Measurements from ENCODE around the gene SLC37A1. TPM values are rescaled to one million over a fixed set of nuclear protein-coding genes. Genes with fewer than 3 reads are reported as not detected.

Gene SLC37A1
- total RNA-seq, 6 experiments from 2014 or later, result not detected

DNA sequence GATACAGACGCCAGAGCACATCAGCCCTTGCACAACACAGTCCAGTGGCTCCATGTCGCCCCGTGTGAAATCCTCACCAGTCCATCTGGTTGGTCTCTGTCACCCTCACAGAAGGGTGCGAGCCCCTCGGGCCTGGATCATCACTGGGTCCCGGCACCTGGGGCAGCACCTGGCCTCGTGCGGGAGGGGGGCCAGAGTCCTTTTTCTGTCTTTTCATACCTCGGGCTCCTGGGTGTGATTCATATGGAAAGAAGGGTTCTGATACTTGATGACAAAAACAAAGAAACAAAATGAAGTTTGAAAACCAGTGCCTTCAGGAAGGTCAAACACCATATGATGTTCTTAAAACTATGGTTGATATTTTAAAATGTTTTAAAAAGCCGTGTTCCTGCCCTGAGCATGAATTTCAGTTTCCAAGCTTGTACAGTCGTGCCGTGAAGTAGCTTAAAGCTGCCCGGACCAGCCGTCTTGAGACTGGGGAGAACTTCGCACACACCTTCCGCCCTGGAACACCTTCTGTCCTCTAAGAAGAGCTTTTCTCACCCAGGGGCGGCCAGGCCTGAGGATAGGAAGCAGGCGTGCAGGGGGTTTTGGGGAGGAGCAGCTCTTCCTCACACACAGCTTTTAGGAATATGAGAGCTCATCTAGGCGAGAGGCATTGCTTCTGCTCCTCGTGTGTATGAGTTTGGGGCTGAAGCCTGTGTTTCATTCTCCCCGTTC lies 35.2 kb downstream of the SLC37A1 start:
- no peak overlapping the region for H3K27ac Mint-ChIP-seq
- peaks cover 11% of the 10 kb centered on the region for H3K36me3 Mint-ChIP-seq (ENCODE audit: low read depth)
- H3K27me3 Mint-ChIP-seq (ENCODE audit: insufficient read depth), result peaks cover 2% of the 10 kb centered on the region

DNA sequence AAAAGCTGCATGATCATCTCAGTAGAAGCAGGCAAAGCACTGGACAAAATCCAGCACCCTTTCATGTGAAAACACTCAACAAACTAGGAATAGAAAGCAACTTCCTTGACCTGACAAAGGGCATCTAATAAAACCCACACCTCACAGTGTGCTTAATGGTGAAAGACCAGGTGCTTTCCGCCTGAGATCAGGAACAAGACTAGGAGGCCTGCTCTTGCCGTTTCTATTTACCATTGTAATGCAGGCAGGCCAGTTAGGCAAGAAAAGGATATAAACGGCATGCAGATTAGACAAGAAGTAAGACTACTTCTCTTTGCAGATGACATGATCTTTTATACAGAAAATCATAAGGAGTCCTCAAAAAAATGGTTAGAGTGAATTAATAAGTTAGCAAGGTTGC lies 37.2 kb downstream of the SLC37A1 start:
- Mint-ChIP-seq H3K4me3 (no peak overlapping the region), H3K36me3 (ENCODE audit: low read depth) (peaks cover 11% of the 10 kb centered on the region), H3K27ac (no peak overlapping the region), H3K9me3 (peaks cover 54% of the 10 kb centered on the region), H3K4me1 (ENCODE audit: low read depth) (no peaks in the 10 kb centered on the region), H3K27me3 (ENCODE audit: insufficient read depth) (peaks cover 2% of the 10 kb centered on the region)
- TF ChIP-seq, protein P1, sequence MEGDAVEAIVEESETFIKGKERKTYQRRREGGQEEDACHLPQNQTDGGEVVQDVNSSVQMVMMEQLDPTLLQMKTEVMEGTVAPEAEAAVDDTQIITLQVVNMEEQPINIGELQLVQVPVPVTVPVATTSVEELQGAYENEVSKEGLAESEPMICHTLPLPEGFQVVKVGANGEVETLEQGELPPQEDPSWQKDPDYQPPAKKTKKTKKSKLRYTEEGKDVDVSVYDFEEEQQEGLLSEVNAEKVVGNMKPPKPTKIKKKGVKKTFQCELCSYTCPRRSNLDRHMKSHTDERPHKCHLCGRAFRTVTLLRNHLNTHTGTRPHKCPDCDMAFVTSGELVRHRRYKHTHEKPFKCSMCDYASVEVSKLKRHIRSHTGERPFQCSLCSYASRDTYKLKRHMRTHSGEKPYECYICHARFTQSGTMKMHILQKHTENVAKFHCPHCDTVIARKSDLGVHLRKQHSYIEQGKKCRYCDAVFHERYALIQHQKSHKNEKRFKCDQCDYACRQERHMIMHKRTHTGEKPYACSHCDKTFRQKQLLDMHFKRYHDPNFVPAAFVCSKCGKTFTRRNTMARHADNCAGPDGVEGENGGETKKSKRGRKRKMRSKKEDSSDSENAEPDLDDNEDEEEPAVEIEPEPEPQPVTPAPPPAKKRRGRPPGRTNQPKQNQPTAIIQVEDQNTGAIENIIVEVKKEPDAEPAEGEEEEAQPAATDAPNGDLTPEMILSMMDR (IDR thresholded peaks at IDR 0.05), result no peak
- DNase-seq, result no peak

More for the DNA sequence above, 35.2 kb downstream of the SLC37A1 start:
- Mint-ChIP-seq H3K4me3 (no peak overlapping the region), H3K4me1 (ENCODE audit: low read depth) (no peaks in the 10 kb centered on the region), H3K9me3 (peaks cover 67% of the 10 kb centered on the region)
- TF ChIP-seq, protein P1 (IDR thresholded peaks at IDR 0.05), result no peak
- DNase-seq, result no peak

DNA sequence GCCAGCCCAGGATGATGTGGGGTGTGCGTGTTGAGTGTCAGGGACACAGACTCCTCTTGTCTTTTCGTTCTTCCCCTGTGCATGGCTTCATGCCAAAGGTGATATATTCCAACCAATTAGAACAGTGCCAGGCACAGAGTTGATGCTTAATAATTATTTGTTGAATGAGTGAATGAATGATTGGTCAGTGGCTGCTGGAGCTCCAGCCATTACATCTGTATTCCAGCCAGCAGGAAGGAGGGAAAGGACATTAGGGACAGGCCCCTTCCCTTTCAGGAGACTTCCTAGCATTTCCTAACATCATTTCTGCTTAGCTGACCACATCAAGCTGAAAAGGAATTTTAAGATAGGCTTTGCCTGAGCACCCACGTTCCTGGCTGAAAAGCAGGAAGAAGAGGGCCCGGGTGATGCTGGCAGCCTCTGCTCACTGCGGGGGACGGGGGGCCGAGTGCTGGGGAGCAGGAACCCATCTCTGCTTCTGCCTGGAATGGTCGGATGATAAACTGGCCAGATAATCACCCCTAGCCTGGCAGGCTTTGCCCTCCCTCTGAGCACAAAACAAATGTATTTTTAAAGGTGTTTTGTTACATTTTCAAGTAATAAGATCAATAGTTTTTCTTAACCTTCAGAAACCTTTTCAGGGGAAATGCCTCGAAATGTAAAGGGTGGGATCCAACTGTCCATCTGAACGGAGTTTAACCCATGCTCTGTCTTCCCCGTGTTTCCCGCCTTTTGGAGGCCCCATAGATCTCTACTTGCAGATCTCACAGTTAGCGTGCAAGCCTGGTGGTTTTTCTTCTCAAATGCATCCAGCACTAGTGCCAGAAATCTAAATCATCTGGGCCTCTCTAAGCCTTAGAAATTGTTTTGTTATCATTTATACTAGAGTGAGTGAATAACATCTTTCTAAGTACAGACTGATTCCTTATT lies 39.0 kb downstream of the SLC37A1 start:
- TF ChIP-seq, protein P1 (IDR thresholded peaks at IDR 0.05), result no peak
- Mint-ChIP-seq H3K27me3 (ENCODE audit: insufficient read depth) (peaks cover 2% of the 10 kb centered on the region), H3K36me3 (ENCODE audit: low read depth) (peaks cover 11% of the 10 kb centered on the region), H3K4me3 (no peak overlapping the region), H3K9me3 (peaks cover 55% of the 10 kb centered on the region), H3K4me1 (ENCODE audit: low read depth) (no peaks in the 10 kb centered on the region), H3K27ac (no peak overlapping the region)
- DNase-seq, result no peak

DNA sequence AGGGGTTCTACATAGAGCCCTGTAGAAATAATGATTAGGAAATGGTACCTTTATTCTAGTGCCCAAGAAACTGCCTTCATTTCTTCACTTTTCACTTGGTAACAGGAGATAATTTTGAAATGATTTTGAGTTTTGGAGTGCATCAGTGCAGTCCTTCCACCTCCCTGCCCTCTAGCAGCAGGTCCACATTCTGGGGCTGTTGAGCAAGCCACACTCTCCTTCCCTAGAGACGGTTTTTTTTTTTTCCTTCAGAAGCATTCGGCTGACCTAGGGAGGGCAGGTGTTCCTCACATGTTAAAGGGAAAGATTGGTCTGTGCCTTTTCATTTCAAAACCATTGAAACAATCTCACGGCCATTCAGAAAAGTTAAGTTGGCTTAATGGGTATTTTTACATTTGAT lies 39.8 kb downstream of the SLC37A1 start:
- peaks cover 49% of the 10 kb centered on the region for H3K9me3 Mint-ChIP-seq
- peaks cover 3% of the 10 kb centered on the region for H3K36me3 Mint-ChIP-seq (ENCODE audit: low read depth)
- no peak overlapping the region for H3K4me3 Mint-ChIP-seq
- H3K27me3 Mint-ChIP-seq (ENCODE audit: insufficient read depth), result peaks cover 2% of the 10 kb centered on the region
- H3K4me1 Mint-ChIP-seq (ENCODE audit: low read depth), result no peaks in the 10 kb centered on the region
- no peak overlapping the region for H3K27ac Mint-ChIP-seq
- DNase-seq, result no peak
- TF ChIP-seq, protein P1 (IDR thresholded peaks at IDR 0.05), result no peak

DNA sequence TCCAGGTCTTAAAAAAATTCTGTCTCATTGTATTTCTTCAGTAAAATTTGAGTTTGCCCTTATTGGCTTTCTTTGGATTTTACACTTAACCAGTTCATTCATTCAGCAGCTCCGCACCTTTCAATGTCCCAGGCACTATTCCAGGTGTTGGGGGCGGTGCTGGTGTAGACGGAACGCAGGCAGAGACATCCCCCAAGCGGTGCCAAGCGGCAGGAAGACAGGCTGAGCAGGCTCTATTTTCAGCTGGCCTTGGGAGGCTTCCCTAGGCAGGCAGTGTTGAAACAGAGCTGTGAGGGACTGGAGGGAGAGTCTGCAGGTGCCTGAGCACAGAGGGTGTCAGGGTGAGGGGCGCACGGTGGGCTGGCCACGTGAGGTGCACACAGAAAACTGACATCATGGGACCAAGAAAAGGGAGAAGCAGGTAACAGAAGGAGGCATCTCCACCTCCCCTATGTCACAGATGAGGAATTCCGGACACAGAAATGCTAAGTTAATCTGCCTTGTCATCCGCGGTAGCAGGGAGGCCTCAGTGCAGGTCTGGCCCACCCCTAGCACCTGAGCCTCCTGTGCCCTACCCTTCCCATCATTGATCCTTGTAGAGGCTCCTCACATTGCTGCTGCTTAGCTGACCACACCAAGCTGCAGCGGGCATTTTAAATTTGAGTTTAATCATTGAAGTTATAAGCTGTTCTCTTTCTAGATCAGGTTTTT lies 40.8 kb downstream of the SLC37A1 start:
- H3K36me3 Mint-ChIP-seq (ENCODE audit: low read depth), result no peaks in the 10 kb centered on the region; the same call in 1 of the 2 replicates
- peaks cover 48% of the 10 kb centered on the region for H3K9me3 Mint-ChIP-seq
- no peak overlapping the region for H3K27ac Mint-ChIP-seq
- H3K4me1 Mint-ChIP-seq (ENCODE audit: low read depth), result no peaks in the 10 kb centered on the region
- no peak for DNase-seq
- no peak overlapping the region for H3K4me3 Mint-ChIP-seq
- TF ChIP-seq, protein P1 (IDR thresholded peaks at IDR 0.05), result no peak
- peaks cover 2% of the 10 kb centered on the region for H3K27me3 Mint-ChIP-seq (ENCODE audit: insufficient read depth)
